Gastroesophageal sphincter (tissue), 4 donors: ENCODE data around the gene CTNNB1. TPM values are rescaled to one million over a fixed set of nuclear protein-coding genes. Genes with fewer than 3 reads are reported as not detected.
"Not testable (repeated sequence)": the region's sequence is repeated elsewhere in the genome, so short reads cannot be mapped to it uniquely, and the experiment has no call there.

Experiments
- ATAC-seq: fragments of 150-250 bp; one replicate; pipeline ENCODE4 v1.9.1; 2016; ENCODE audit warnings: mild to moderate bottlenecking, moderate library complexity
- H3K27ac ChIP-seq, 4 donors: fragments of 200-600 bp; sonication (generic) in 3 of 4; 1 replicate in 3 of 4; 2 replicates in 1 of 4; pipeline ENCODE4 v1.5.1; 2016 to 2019
- H3K27me3 ChIP-seq: fragments of 200-600 bp; sonication (generic); one replicate; pipeline ENCODE4 v1.5.1; 2019
- H3K36me3 ChIP-seq, 2 donors: fragments of 200-600 bp; sonication (generic); one replicate each; pipeline ENCODE4 v1.5.1; 2019; ENCODE audit warnings: control low read depth in 1 of 2
- H3K4me1 ChIP-seq, 3 donors: fragments of 200-600 bp; sonication (generic); 1 replicate in 2 of 3; 2 replicates in 1 of 3; pipeline ENCODE4 v1.5.1; 2016 to 2019; ENCODE audit warnings: control low read depth in 2 of 3
- H3K4me3 ChIP-seq, 2 donors: fragments of 200-600 bp; sonication (generic); one replicate each; pipeline ENCODE4 v1.5.1; 2019; ENCODE audit warnings: mild to moderate bottlenecking in 1 of 2, moderate library complexity in 1 of 2
- H3K9me3 ChIP-seq, 3 donors: fragments of 200-600 bp; sonication (generic); one replicate each; pipeline ENCODE4 v1.5.1; 2017 to 2019; ENCODE audit warnings: control low read depth in 2 of 3
- CTCF ChIP-seq, 4 experiments: fragments of 200-600 bp in 2 of 4; fragments of 450-650 bp in 2 of 4; sonication (generic) in 1 of 4; IDR thresholded peaks; one replicate each; pipeline ENCODE4 v1.5.1; 2017 to 2019; ENCODE audit warnings: antibody characterized with exemption in 4 of 4, mild to moderate bottlenecking in 2 of 4, moderate library complexity in 2 of 4
- EP300 ChIP-seq: sonication (generic); formaldehyde crosslinking; IDR thresholded peaks from one replicate; pipeline ENCODE4 v1.6.1; 2017; ENCODE audit warnings: antibody characterized with exemption, mild to moderate bottlenecking
- POLR2A ChIP-seq, 2 donors: fragments of 450-650 bp; IDR thresholded peaks; one replicate each; pipeline ENCODE4 v1.6.1; 2017; ENCODE audit warnings: antibody characterized with exemption in 2 of 2, mild to moderate bottlenecking in 2 of 2, moderate library complexity in 1 of 2
- POLR2AphosphoS5 ChIP-seq: sonication (generic); formaldehyde crosslinking; IDR thresholded peaks from one replicate; pipeline ENCODE4 v1.6.1; 2017; ENCODE audit warnings: antibody characterized with exemption
- WGBS, 2 donors: methylation state at CpG; one replicate each; pipeline ENCODE4 v1.1.5; 2018; ENCODE audit warnings: low coverage in 1 of 2; 5-methylcytosine and 5-hydroxymethylcytosine counted together
- total RNA-seq, 4 donors: library from RNA; depleted of rRNA; stranded (reverse); fragments of >200 nt; gene quantifications; one replicate each; pipeline ENCODE4 v1.1.0, GENCODE V29; 2016

CTNNB1 gene
- total RNA-seq, 4 donors from 2014 or later, result 338 to 449 (median 412) TPM

DNA sequence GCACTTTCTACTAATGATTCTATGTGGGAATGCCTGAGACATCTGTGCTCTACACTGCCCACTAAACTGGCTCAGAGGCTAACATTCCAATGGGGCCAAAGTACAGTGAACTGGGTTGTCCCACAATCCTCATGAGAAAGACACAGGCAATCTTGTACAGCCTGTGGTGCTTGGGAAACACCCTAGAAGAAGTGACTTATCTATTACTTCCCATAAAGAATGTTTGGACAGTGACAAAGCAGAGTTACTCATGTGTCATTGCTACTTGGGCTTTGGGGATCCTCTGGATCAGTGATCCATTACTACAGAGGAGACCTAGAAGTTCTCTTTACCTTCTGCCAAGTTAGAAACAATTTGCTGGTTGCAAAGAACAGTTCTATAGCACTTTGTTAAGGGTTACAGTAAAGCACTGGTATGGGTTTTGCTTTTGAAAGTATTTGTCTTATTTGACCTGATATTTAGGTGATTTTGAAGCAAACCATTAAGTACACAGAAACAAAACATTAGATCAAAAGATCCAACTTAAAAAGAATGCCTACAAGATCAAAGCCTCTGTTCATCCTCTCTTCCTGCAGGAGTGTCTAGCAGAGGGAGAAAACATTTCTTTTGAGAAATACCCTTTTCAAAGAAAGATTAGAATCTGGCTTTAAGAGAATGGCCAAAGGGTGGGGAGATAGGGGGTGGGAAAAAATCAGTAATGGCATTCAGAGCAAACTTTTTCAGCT lies 75.8 kb downstream of the CTNNB1 start:
- no peaks in the 10 kb centered on the region for H3K27me3 ChIP-seq
- H3K4me3 ChIP-seq, result no peak overlapping the region
- TF ChIP-seq EP300, result no peak
- TF ChIP-seq POLR2A (IDR thresholded peaks at IDR 0.05), result no peak
- peaks cover 0 to 6% (median 0%) of the 10 kb centered on the region in 3 donors for H3K9me3 ChIP-seq
- ATAC-seq, result no peak
- H3K4me1 ChIP-seq, result no peaks in the 10 kb centered on the region
- H3K27ac ChIP-seq, result no peak overlapping the region
- no peaks in the 10 kb centered on the region for H3K36me3 ChIP-seq

DNA sequence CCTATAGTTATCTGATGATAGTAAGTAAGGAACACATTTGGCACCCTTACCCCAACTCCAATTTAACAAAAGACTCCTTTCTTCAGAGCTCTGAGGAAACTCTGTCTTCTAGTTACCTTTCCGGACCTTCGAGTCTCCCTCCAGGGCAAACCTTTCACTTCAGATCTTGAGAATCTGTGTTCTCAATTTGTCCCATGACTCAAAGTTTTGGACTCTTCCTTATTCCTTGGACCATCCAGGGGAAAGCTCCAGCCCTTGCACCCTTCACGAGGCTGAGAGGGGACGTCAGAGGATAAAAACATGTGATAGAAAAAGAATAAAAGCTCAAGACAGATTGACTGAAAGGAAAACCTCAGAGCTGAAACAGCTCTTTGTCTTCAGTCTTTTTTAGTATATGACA lies 76.9 kb downstream of the CTNNB1 start:
- H3K27ac ChIP-seq, result no peak overlapping the region
- H3K4me3 ChIP-seq, result no peak overlapping the region
- WGBS, 2 donors, result 90% methylated on average over 2 of the region's 4 CpGs; no CpG with 5 or more reads in 1 of the 2 donors
- no peak for ATAC-seq
- TF ChIP-seq POLR2AphosphoS5, result no peak
- no peak for TF ChIP-seq POLR2A (IDR thresholded peaks at IDR 0.05)
- no peak for TF ChIP-seq CTCF (IDR thresholded peaks at IDR 0.05)
- TF ChIP-seq EP300, result no peak
- no peaks in the 10 kb centered on the region for H3K27me3 ChIP-seq
- H3K9me3 ChIP-seq, result peaks cover 0 to 6% (median 0%) of the 10 kb centered on the region in 3 donors
- no peaks in the 10 kb centered on the region for H3K36me3 ChIP-seq
- H3K4me1 ChIP-seq, result no peaks in the 10 kb centered on the region

DNA sequence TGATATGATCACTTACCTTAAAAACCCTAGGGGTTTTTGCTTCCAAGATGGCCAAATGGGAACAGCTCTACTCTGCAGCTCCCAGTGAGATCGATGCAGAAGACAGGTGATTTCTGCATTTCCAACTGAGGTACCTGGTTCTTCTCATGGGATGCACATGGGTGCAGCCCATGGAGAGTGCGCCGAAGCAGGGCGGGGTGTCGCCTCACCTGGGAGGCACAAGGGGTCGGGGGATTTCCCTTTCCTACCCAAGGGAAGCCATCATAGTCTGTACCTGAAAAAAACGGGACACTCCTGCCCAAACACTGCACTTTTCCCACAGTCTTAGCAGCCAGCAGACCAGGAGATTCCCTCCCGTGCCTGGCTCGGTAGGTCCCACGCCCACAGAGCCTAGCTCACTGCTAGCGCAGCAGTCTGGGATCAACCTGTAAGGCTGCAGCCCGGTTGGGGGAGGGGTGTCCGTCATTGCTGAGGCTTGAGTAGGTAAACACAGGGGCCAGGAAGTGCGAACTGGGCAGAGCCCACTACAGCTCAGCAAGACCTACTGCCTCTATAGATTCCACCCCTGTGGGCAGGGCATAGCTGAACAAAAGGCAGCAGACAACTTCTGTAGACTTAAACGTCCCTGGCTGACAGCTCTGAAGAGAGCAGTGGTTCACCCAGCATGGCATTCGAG lies 78.6 kb downstream of the CTNNB1 start:
- H3K9me3 ChIP-seq, result peaks cover 0 to 6% (median 0%) of the 10 kb centered on the region in 3 donors
- no peaks in the 10 kb centered on the region for H3K27me3 ChIP-seq
- no peaks in the 10 kb centered on the region for H3K36me3 ChIP-seq
- no peak for TF ChIP-seq EP300
- TF ChIP-seq CTCF (IDR thresholded peaks at IDR 0.05), result no peak
- no peak for TF ChIP-seq POLR2AphosphoS5
- no peak for TF ChIP-seq POLR2A (IDR thresholded peaks at IDR 0.05)
- ATAC-seq, result no peak
- H3K4me1 ChIP-seq, result no peaks in the 10 kb centered on the region
- H3K27ac ChIP-seq, result no peak overlapping the region
- H3K4me3 ChIP-seq, result no peak overlapping the region
- 40 to 90% methylated on average over 1 to 2 of the region's 16 CpGs for WGBS, 2 donors

DNA sequence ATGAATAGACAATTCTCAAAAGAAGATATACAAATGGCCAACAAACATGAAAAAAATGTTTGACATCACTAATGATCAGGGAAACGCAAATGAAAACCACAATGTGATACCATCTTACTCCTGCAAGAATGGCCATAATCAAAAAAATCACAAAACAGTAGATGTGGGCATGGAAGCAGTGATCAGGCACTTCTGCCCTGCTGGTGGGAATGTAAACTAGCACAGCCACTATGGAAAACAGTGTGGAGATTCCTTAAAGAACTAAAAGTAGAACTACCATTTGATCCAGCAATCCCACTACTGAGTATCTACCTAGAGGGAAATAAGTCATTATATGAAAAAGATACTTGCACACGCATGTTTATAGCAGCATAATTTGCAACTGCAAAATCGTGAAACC lies 85.6 kb downstream of the CTNNB1 start:
- 77 to 94% methylated on average over 3 of the region's 3 CpGs for WGBS, 2 donors
- not testable (repeated sequence) for ATAC-seq, H3K27ac ChIP-seq, H3K4me3 ChIP-seq, H3K27me3 ChIP-seq, H3K4me1 ChIP-seq, H3K9me3 ChIP-seq, H3K36me3 ChIP-seq

DNA sequence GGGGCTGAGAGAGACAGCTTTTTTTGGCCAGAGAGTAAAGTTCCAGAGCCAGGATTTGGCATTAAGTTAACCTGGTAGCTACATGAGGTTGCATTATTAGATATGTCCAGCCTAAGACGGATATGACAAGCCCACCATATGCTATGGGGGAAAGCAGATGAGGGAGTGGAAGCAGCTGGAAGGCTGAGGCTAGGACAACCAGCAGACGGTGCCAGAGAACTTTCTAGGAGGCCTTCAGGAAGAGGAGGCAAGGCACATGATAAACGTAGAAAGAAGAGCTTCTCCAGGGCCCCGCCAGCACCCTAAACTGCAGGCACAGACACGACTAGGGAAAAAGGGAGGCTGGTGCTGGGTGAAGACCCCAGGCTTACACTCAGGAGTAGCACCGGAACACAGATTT lies 87.0 kb downstream of the CTNNB1 start:
- H3K9me3 ChIP-seq, result no peaks in the 10 kb centered on the region
- 38 to 85% methylated on average over 2 to 6 of the region's 6 CpGs for WGBS, 2 donors
- no peak overlapping the region for H3K27ac ChIP-seq
- TF ChIP-seq CTCF (IDR thresholded peaks at IDR 0.05) (no peak), EP300 (no peak), POLR2AphosphoS5 (no peak), POLR2A (IDR thresholded peaks at IDR 0.05) (no peak)
- no peaks in the 10 kb centered on the region for H3K36me3 ChIP-seq
- no peak for ATAC-seq
- no peaks in the 10 kb centered on the region for H3K4me1 ChIP-seq
- H3K27me3 ChIP-seq, result no peaks in the 10 kb centered on the region
- no peak overlapping the region for H3K4me3 ChIP-seq

DNA sequence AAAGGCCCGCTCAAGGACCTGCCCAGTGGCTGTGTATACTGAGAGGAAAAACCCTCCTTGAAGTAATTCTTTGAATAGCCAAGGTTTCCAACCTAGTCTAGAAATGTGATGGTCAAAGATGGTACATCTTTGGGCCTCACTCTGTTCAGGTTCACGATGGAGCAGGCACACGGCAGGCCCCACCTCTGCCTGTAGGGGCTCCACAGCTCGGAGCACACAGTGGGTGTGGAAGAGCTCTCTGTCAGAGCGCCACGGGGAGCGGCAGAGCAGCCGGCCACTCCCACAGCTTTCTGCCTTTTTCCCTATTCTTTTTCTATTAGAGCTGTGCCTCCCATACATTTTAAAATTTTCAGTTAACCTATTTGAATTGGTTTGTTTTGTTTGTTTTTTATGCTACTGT lies 89.5 kb downstream of the CTNNB1 start:
- no peaks in the 10 kb centered on the region for H3K36me3 ChIP-seq
- 90 to 92% methylated on average over 4 to 8 of the region's 8 CpGs for WGBS, 2 donors
- TF ChIP-seq CTCF (IDR thresholded peaks at IDR 0.05), result no peak
- no peak for TF ChIP-seq POLR2AphosphoS5
- no peak for TF ChIP-seq EP300
- no peak for TF ChIP-seq POLR2A (IDR thresholded peaks at IDR 0.05)
- ATAC-seq, result no peak
- no peaks in the 10 kb centered on the region for H3K27me3 ChIP-seq
- no peaks in the 10 kb centered on the region for H3K4me1 ChIP-seq
- H3K4me3 ChIP-seq, result no peak overlapping the region
- no peak overlapping the region for H3K27ac ChIP-seq
- no peaks in the 10 kb centered on the region for H3K9me3 ChIP-seq
